H1 (cell line): ENCODE results near the gene RGL3. TPM values are rescaled to one million over a fixed set of nuclear protein-coding genes. Genes with fewer than 3 reads are reported as not detected.

ENCODE experiments used
- CTCF ChIA-PET: fragments of 300-600 bp; sonication (Branson Sonifier 250); formaldehyde crosslinking; loops from one replicate; lab custom pipeline; 2021; ENCODE audit not compliant: partially characterized antibody; lab: Charles Lee
- POLR2A ChIA-PET: fragments of 300-600 bp; sonication (Branson Sonifier 250); formaldehyde crosslinking; loops from one replicate; lab custom pipeline; 2021; ENCODE audit warnings: inconsistent platforms; ENCODE audit not compliant: partially characterized antibody; lab: Charles Lee
- DNase-seq, 2 experiments: peaks; one replicate each; pipeline versions ENCODE4 v3.0.0 to v3.0.0-alpha.2; 2010 to 2022; ENCODE audit warnings: low spot score in 2 of 2, low read depth in 1 of 2, mixed read lengths in 1 of 2
- FAIRE-seq: peaks from 2 replicates; lab custom pipeline; 2011; peaks lifted over from hg19 to GRCh38; lab: Jason Lieb, UNC
- H2AFZ ChIP-seq: 2 replicates; pipeline ENCODE4 v1.8.1; 2012; ENCODE audit warnings: low read length, inconsistent platforms
- H2AK5ac ChIP-seq: 2 replicates; pipeline ENCODE4 v1.6.1; 2013; ENCODE audit warnings: low read depth, low read length
- H2BK120ac ChIP-seq: replicated peaks from 2 replicates; pipeline ENCODE3; 2013; ENCODE audit warnings: low read depth, low read length, inconsistent platforms
- H2BK12ac ChIP-seq: 2 replicates; pipeline ENCODE4 v1.6.1; 2013; ENCODE audit warnings: low read depth, low read length
- H2BK15ac ChIP-seq: 2 replicates; pipeline ENCODE4 v1.6.1; 2013; ENCODE audit warnings: low read length
- H2BK20ac ChIP-seq: 2 replicates; pipeline ENCODE4 v1.6.1; 2013; ENCODE audit warnings: low read length
- H2BK5ac ChIP-seq: 2 replicates; pipeline ENCODE4 v1.6.1; 2013; ENCODE audit warnings: low read depth, low read length
- H3K14ac ChIP-seq: 2 replicates; pipeline ENCODE4 v1.6.1; 2013; ENCODE audit warnings: inconsistent platforms; ENCODE audit not compliant: insufficient read length
- H3K18ac ChIP-seq: 2 replicates; pipeline ENCODE4 v1.6.1; 2013; ENCODE audit warnings: low read length; ENCODE audit errors: extremely low read depth
- H3K23ac ChIP-seq: 2 replicates; pipeline ENCODE4 v1.6.1; 2013; ENCODE audit warnings: inconsistent platforms; ENCODE audit not compliant: insufficient read length
- H3K23me2 ChIP-seq: 2 replicates; pipeline ENCODE4 v1.6.1; 2013; ENCODE audit warnings: low read depth, low read length
- H3K27ac ChIP-seq: 2 replicates; pipeline ENCODE4 v1.6.1; 2011; ENCODE audit warnings: low read depth, low read length, inconsistent platforms
- H3K27me3 ChIP-seq, 4 experiments: replicated peaks in 1 of 4; 1 replicate in 1 of 4; 2 replicates in 3 of 4; pipeline versions ENCODE4 v1.6.1 to v1.8.1; 2011 to 2013; ENCODE audit warnings: low read length in 3 of 4, mild to moderate bottlenecking in 3 of 4, inconsistent platforms in 2 of 4, mixed read lengths in 2 of 4, moderate library complexity in 1 of 4; ENCODE audit not compliant: control insufficient read depth in 3 of 4, insufficient read depth in 3 of 4; ENCODE audit errors: extremely low read depth in 1 of 4
- H3K36me3 ChIP-seq, 4 experiments: 2 replicates each; pipeline versions ENCODE4 v1.6.1 to v1.8.1; 2011 to 2013; ENCODE audit warnings: mild to moderate bottlenecking in 4 of 4, low read length in 3 of 4, moderate library complexity in 2 of 4, control low read depth in 1 of 4, inconsistent platforms in 1 of 4; ENCODE audit not compliant: insufficient read depth in 4 of 4, control insufficient read depth in 2 of 4
- H3K4ac ChIP-seq: replicated peaks from 2 replicates; pipeline ENCODE3; 2013; ENCODE audit warnings: low read length, low read depth, mixed read lengths, inconsistent platforms; ENCODE audit not compliant: insufficient read length
- H3K4me1 ChIP-seq, 4 experiments: replicated peaks in 1 of 4; 1 replicate in 1 of 4; 2 replicates in 3 of 4; pipeline versions ENCODE4 v1.6.1 to v1.8.1; 2011 to 2013; ENCODE audit warnings: low read length in 3 of 4, inconsistent platforms in 2 of 4, mixed read lengths in 1 of 4; ENCODE audit not compliant: insufficient read depth in 4 of 4, control insufficient read depth in 3 of 4
- H3K4me2 ChIP-seq, 2 experiments: 2 replicates each; pipeline versions ENCODE4 v1.6.1 to v1.8.1; 2011 to 2013; ENCODE audit warnings: low read depth in 2 of 2, low read length in 2 of 2, control low read depth in 1 of 2, inconsistent platforms in 1 of 2, mild to moderate bottlenecking in 1 of 2; ENCODE audit not compliant: insufficient read depth in 1 of 2
- H3K4me3 ChIP-seq, 4 experiments: fragments of 200-600, 300-600 bp in 1 of 4; sonication (generic), shearing (Covaris generic), sonication (Bioruptor Twin) in 1 of 4; 2 replicates each; pipeline versions ENCODE4 v1.5.1 to v1.8.1; 2011 to 2016; ENCODE audit warnings: low read length in 4 of 4, low read depth in 3 of 4, control low read depth in 2 of 4, inconsistent platforms in 2 of 4, mild to moderate bottlenecking in 2 of 4, mixed read lengths in 1 of 4, moderate library complexity in 1 of 4; ENCODE audit not compliant: insufficient read depth in 2 of 4; ENCODE audit errors: extremely low read depth in 1 of 4
- H3K56ac ChIP-seq: replicated peaks from 2 replicates; pipeline ENCODE3; 2013; ENCODE audit warnings: low read depth, mild to moderate bottlenecking, mixed read lengths, low read length, inconsistent platforms; ENCODE audit not compliant: insufficient read length
- H3K79me1 ChIP-seq: 2 replicates; pipeline ENCODE4 v1.6.1; 2013; ENCODE audit warnings: low read depth, low read length, control low read depth
- H3K79me2 ChIP-seq, 2 experiments: 2 replicates each; pipeline versions ENCODE4 v1.6.1 to v1.8.1; 2012 to 2013; ENCODE audit warnings: low read length in 2 of 2, mild to moderate bottlenecking in 2 of 2, inconsistent platforms in 1 of 2; ENCODE audit not compliant: insufficient read depth in 2 of 2, control insufficient read depth in 1 of 2
- H3K9ac ChIP-seq, 4 experiments: replicated peaks in 1 of 4; 1 replicate in 1 of 4; 2 replicates in 3 of 4; pipeline versions ENCODE4 v1.6.1 to v1.8.1; 2011 to 2013; ENCODE audit warnings: low read depth in 3 of 4, low read length in 3 of 4, control low read depth in 2 of 4, mild to moderate bottlenecking in 2 of 4, moderate library complexity in 2 of 4, inconsistent platforms in 1 of 4; ENCODE audit errors: extremely low read depth in 1 of 4
- H3K9me3 ChIP-seq, 2 experiments: 2 replicates each; pipeline versions ENCODE4 v1.6.1 to v1.8.1; 2012 to 2013; ENCODE audit warnings: mild to moderate bottlenecking in 2 of 2, moderate library complexity in 2 of 2, control low read depth in 1 of 2, inconsistent platforms in 1 of 2, low read depth in 1 of 2, low read length in 1 of 2, mixed read lengths in 1 of 2; ENCODE audit not compliant: insufficient read depth in 2 of 2
- H4K20me1 ChIP-seq, 2 experiments: replicated peaks in 1 of 2; 2 replicates each; pipeline versions ENCODE3 to v1.8.1; 2011 to 2013; ENCODE audit warnings: inconsistent platforms in 2 of 2, low read length in 2 of 2, mild to moderate bottlenecking in 1 of 2; ENCODE audit not compliant: insufficient read depth in 2 of 2, control insufficient read depth in 1 of 2
- H4K5ac ChIP-seq: 2 replicates; pipeline ENCODE4 v1.6.1; 2013; ENCODE audit warnings: low read length, low read depth, mixed read lengths, inconsistent platforms; ENCODE audit not compliant: insufficient read length
- H4K8ac ChIP-seq: 2 replicates; pipeline ENCODE4 v1.8.0; 2013; ENCODE audit warnings: mild to moderate bottlenecking, moderate library complexity, low read length, inconsistent platforms; ENCODE audit not compliant: insufficient read depth; ENCODE audit errors: extremely low read depth
- H4K91ac ChIP-seq: replicated peaks from 2 replicates; pipeline ENCODE3; 2013; ENCODE audit warnings: low read length, mixed read lengths, inconsistent platforms; ENCODE audit not compliant: insufficient read length
- WGBS, 2 experiments: shearing (Covaris generic) in 1 of 2; methylation state at CpG; one replicate each; pipeline versions ENCODE4 v1.1.6 to v1.1.7; 2013 to 2015; ENCODE audit warnings: low lambda C conversion rate in 2 of 2, mixed read lengths in 2 of 2, inconsistent platforms in 1 of 2, low coverage in 1 of 2, missing lambda C conversion rate in 1 of 2; ENCODE audit not compliant: insufficient replicate concordance in 2 of 2, insufficient coverage in 1 of 2, insufficient read length in 1 of 2; ENCODE audit errors: extremely low coverage in 1 of 2, missing lambda C conversion rate in 1 of 2; 5-methylcytosine and 5-hydroxymethylcytosine counted together
- polyA plus RNA-seq, 7 experiments: library from polyadenylated mRNA; depleted of rRNA in 3 of 7; stranded (reverse) in 5 of 7; unstranded in 2 of 7; fragments of >200 nt in 5 of 7; fragments of 200-250 nt in 2 of 7; gene quantifications; 1 replicate in 5 of 7; 2 replicates in 1 of 7; 4 replicates in 1 of 7; pipeline versions ENCODE4 v1.2.1 to v1.2.3, GENCODE V29; 2011 to 2013; ENCODE audit warnings: missing spikeins in 2 of 7, mixed read lengths in 2 of 7
- total RNA-seq: library from RNA; stranded (reverse); fragmentation: NEBNext Ultra II Directional; extraction: Animal tissue kit (Norgen Biotek cat#: 25700); gene quantifications from 2 replicates; pipeline ENCODE4 v1.2.1, GENCODE V29; 2021

RGL3 gene
- total and polyA plus RNA-seq, 2 of the 8 experiments (the other 6 are each of a cell fraction or from before 2014, with no cell fraction given), result 36.9 to 40.9 TPM

- Histone ChIP-seq H3K27ac (no peak overlapping the region), H3K79me2 (no peaks in the 10 kb centered on the region), H3K18ac (no peak overlapping the region), H4K5ac (no peak overlapping the region), H2BK15ac (no peak overlapping the region), H3K36me3 (peaks cover 19 to 55% (median 43%) of the 10 kb centered on the region in 4 experiments), H3K27me3 (no peaks in the 10 kb centered on the region), H3K9me3 (no peaks in the 10 kb centered on the region), H3K79me1 (no peaks in the 10 kb centered on the region), H2AK5ac (no peak overlapping the region), H3K4me1 (peaks cover under 1 to 4% (median 2%) of the 10 kb centered on the region in 4 experiments; a peak in 6 of 7 replicates), H3K23me2 (no peaks in the 10 kb centered on the region), H2AFZ (no peak overlapping the region), H3K4me2 (no peak overlapping the region), H2BK20ac (no peak overlapping the region; the same call in 1 of the 2 replicates), H4K91ac (no peak overlapping the region), H3K14ac (no peak overlapping the region), H3K9ac (no peak overlapping the region), H4K8ac (peak overlapping the region; percentile 35; the same call in 1 of the 2 replicates), H2BK12ac (no peak overlapping the region), H3K23ac (no peak overlapping the region), H3K4ac (no peak overlapping the region), H3K56ac (no peak overlapping the region), H4K20me1 (peaks cover 7 to 20% of the 10 kb centered on the region in 2 experiments), H2BK120ac (no peak overlapping the region), H3K4me3 (no peak overlapping the region), H2BK5ac (no peak overlapping the region)
- WGBS, 2 experiments, result 84% methylated on average over 14 of the region's 23 CpGs; no CpG with 5 or more reads in 1 of the 2 experiments
- POLR2A ChIA-PET, result interaction anchor here (1.3 to 1.8 kb wide), 5 partner anchors 11 to 72 kb away, joined by 3 to 9 read pairs (median 8); partner anchors contain the start of genes ODAD3, PRKCSH and SWSAP1
- CTCF ChIA-PET, result interaction anchor here (0.6 to 13.0 kb wide), 20 partner anchors 8 to 288 kb away, joined by 3 to 192 read pairs (median 4); partner anchors contain the start of genes EPOR, ODAD3, PRKCSH and SWSAP1
- DNase-seq (peak in 1 of 2 experiments; percentile 95), FAIRE-seq (no peak)
Observed at GRCh38 chr19:11446652-11447301, 27.7 kb upstream of the RGL3 start.
